HG03457 (cell line): ENCODE data around the gene TCN2.
A peak's percentile ranks its signal among the peaks of the same experiment; 100 is the strongest.
"Not testable (repeated sequence)": the region's sequence is repeated elsewhere in the genome, so short reads cannot be mapped to it uniquely, and the experiment has no call there.

Source experiments
- ATAC-seq: cut with Tn5 transposase; IDR thresholded peaks from one replicate; pipeline ENCODE4 v1.9.1; 2021; ENCODE audit warnings: moderate number of reproducible peaks; ENCODE audit not compliant: unreplicated experiment

Gene TCN2

GRCh38 chr22:30609260-30610185 is 2.5 kb downstream of the TCN2 start:
- no peak for ATAC-seq

GRCh38 chr22:30610299-30610698 is 3.3 kb downstream of the TCN2 start:
- no peak for ATAC-seq

GRCh38 chr22:30611197-30611596 is 4.2 kb downstream of the TCN2 start:
- no peak for ATAC-seq

DNA sequence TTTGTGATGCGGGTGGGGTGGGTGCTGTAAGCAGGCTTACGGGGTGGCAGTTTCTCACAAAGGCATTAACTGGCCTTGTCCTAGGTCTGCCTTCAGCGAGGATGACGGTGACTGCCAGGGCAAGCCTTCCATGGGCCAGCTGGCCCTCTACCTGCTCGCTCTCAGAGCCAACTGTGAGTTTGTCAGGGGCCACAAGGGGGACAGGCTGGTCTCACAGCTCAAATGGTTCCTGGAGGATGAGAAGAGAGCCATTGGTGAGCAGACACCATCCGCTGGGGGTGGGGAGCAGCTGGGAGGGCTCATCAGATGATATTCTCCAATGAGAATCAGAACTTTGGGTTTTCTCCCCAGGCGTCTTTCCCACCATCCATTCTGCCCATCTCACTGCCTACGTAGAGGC is 5.8 kb downstream of the TCN2 start:
- ATAC-seq: no peak

DNA sequence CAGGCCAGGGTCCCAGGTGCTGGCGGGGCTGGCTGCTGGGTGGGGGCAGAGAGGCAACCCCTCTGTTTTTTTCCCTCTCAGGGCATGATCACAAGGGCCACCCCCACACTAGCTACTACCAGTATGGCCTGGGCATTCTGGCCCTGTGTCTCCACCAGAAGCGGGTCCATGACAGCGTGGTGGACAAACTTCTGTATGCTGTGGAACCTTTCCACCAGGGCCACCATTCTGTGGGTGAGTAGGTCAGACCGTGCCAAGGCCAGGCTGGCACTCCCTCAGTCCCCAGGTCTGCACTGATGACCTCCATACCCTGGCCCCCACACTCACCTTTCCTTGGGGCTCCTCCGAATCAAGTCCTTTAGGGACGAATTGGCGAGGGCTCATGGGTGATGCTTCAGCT is 7.3 kb downstream of the TCN2 start:
- no peak for ATAC-seq

- no peak for ATAC-seq
Observed at GRCh38 chr22:30614879-30615278, 7.9 kb downstream of the TCN2 start.

DNA sequence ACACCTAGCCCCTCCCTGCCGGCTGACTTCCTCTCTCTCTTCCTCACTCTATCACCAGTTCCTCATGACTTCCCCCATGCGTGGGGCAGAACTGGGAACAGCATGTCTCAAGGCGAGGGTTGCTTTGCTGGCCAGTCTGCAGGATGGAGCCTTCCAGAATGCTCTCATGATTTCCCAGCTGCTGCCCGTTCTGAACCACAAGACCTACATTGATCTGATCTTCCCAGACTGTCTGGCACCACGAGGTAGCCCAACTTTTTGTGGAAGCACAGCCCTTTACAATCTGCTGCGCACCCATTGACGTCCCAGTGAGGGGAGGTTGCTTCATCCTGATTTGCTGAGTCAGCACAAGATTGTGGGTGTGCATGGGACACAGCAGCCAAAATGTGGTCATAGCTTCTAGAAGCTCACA is 8.6 kb downstream of the TCN2 start:
- ATAC-seq: no peak

DNA sequence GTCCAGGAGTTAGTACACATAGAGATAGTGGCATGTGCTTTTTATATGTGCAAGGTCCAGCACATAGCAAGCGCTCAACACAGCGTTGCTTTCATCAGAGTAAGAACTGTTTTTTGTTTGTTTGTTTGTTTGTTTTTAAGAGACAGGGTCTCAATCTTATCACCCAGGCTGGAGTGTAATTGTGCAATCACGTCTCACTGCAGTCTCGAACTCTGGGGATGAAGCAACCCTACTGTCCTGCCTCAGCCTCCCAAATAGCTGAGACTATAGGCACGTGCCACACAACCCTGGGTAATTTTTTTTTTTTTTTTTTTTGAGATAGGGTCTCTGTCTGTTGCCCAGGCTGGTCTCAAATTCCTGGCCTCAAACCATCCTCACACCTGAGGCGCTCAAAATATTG is 10.8 kb downstream of the TCN2 start:
- ATAC-seq: no peak

- not testable (repeated sequence) for ATAC-seq
Observed at GRCh38 chr22:30619909-30620308, 12.9 kb downstream of the TCN2 start.

DNA sequence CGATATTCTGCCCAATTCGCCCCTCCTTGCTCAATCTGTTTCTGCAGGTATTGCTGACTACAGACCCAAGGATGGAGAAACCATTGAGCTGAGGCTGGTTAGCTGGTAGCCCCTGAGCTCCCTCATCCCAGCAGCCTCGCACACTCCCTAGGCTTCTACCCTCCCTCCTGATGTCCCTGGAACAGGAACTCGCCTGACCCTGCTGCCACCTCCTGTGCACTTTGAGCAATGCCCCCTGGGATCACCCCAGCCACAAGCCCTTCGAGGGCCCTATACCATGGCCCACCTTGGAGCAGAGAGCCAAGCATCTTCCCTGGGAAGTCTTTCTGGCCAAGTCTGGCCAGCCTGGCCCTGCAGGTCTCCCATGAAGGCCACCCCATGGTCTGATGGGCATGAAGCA is 19.4 kb downstream of the TCN2 start:
- no peak for ATAC-seq

DNA sequence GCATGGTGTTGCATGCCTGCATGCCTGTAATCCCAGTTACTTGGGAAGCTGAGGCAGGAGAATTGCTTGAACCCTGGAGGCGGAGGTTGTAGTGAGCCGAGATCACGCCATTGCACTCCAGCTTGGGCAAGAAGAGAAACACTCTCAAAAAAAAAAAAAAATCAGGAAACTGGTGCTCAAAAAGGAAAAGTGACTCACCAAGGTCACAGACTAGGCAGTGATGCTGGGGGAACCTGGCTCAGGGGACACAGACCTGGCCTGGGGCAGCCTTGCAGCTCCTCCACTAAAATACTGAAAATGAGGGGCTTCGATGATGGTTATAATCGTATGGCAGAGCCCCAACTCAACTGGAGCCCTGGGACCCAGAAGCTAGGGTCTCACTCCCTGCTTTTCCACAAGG is 20.5 kb downstream of the TCN2 start:
- ATAC-seq: no peak

DNA sequence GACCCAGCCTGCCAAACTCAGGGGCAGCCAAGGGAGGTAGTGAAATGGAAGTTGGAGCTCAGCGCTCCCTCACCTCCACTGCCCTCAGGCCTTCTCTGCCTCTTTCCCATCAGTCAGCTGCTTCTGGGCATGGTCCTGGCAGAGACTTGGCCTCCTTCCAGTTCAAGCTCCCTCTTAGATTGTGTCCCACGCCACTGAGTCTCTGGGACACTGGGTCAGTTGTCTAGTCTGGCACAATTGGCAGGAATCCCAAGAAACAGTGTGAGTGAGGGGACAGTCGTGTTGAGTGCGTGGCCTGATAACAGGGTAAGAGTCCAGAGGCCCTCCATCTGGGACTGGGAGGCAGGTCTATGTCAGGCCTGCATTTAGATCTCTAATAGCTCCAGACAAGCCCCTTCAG is 21.5 kb downstream of the TCN2 start:
- no peak for ATAC-seq

GRCh38 chr22:30631469-30631868 is 24.5 kb downstream of the TCN2 start:
- ATAC-seq: not testable (repeated sequence)

- ATAC-seq: peak; percentile 48
Observed at GRCh38 chr22:30634471-30635233, 27.7 kb downstream of the TCN2 start.

GRCh38 chr22:30635273-30636225 is 28.6 kb downstream of the TCN2 start, which contains the start of gene SLC35E4:
Gene SLC35E4 (plus strand): TSS chr22:30635781. CDS start chr22:30636451, 670 bp downstream.
- ATAC-seq: peak; percentile 38

DNA sequence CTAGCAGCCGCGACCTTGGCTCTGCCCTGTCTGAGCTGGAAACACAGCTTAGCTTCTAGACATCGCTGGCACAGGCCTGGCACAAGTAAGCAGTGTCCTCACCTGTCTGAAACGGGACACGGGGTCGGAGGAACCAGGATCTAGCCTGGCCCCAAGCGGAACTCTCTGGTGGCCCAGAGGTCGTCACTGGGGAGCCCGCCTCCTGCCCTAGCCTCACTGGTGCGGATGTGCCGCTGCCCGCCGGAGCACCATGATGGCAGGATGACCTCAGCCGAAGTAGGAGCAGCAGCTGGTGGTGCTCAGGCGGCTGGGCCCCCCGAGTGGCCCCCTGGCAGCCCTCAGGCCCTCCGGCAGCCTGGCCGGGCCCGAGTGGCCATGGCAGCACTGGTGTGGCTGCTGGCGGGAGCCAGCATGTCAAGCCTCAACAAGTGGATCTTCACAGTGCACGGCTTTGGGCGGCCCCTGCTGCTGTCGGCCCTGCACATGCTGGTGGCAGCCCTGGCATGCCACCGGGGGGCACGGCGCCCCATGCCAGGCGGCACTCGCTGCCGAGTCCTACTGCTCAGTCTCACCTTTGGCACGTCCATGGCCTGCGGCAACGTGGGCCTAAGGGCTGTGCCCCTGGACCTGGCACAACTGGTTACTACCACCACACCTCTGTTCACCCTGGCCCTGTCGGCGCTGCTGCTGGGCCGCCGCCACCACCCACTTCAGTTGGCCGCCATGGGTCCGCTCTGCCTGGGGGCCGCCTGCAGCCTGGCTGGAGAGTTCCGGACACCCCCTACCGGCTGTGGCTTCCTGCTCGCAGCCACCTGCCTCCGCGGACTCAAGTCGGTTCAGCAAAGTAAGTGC is 29.5 kb downstream of the TCN2 start:
- ATAC-seq: no peak

DNA sequence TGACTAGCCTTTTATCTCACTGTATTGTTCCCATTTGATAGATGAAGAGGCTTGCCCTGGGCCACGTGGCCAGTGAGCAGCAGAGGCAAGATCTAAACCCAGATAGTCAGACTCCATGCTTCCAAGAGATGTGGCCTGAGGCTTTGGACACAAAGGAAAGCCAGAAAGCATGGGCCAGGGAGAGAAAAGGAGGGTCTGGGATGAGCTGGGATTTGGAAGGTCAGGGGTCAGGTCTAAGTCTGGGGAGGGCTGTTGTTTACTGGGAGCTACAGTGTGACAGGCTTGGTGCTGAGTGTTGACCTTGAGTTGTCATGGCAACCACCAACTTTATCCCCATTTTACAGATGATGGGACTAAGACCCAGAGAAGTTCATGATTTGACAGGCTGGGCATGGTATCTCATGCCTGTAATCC is 30.7 kb downstream of the TCN2 start:
- ATAC-seq: no peak

GRCh38 chr22:30640361-30640760 is 33.4 kb downstream of the TCN2 start:
- ATAC-seq: no peak

DNA sequence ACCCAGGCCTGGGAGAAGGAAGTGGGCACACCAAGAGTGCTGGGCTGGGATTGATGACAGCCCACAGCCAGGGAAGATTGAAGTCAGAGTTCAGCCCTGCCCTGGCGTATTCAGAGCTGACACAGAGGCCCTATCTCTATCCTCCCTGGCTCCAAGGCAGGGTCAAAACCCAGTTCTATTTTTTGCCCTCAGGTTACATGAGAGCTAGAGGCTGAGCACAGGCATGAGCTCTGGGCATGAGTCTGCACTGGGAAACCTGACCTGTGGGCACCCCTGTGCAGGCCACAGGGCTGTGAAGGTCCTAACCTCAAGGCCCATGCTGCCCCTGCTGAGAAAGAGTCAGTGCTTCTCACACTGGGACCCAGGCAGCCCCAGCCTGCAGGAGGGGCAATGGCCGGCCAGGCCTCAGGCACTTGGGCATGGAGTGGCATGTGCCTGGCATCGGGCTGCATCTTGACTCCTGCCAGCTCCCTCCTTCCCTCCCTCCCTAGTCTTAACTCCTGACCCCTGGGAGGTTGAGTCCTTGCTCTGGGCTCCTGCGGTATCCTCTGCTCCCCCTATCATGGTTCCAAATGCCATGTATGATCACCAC is 34.0 kb downstream of the TCN2 start:
- ATAC-seq: no peak
